HG02943 (cell line): ENCODE data around the gene C3orf18.

Experiments
- ATAC-seq: cut with Tn5 transposase; IDR thresholded peaks from one replicate; pipeline ENCODE4 v1.9.1; 2021; ENCODE audit warnings: mild to moderate bottlenecking, low read depth, moderate library complexity; ENCODE audit not compliant: unreplicated experiment

C3orf18 gene

DNA sequence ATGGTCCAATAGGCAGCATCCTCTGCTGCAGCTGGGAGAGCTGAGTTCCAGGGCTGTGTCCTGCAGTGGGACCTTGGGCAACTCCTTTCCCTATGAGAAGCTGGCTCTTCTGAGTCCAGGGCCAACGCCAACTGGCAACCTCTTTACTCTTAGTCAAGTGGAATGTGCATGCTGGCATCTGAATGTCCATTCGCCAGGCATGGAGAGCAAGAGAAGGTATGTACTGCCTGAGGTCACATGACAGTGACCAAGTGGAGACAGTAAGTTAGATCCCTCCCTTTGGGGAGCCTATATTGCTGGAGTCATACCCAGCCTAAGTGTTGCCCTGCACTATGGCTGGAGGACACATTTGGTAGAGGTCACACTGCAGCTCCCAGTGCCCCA lies 13.9 kb upstream of the C3orf18 start:
- ATAC-seq = no peak

DNA sequence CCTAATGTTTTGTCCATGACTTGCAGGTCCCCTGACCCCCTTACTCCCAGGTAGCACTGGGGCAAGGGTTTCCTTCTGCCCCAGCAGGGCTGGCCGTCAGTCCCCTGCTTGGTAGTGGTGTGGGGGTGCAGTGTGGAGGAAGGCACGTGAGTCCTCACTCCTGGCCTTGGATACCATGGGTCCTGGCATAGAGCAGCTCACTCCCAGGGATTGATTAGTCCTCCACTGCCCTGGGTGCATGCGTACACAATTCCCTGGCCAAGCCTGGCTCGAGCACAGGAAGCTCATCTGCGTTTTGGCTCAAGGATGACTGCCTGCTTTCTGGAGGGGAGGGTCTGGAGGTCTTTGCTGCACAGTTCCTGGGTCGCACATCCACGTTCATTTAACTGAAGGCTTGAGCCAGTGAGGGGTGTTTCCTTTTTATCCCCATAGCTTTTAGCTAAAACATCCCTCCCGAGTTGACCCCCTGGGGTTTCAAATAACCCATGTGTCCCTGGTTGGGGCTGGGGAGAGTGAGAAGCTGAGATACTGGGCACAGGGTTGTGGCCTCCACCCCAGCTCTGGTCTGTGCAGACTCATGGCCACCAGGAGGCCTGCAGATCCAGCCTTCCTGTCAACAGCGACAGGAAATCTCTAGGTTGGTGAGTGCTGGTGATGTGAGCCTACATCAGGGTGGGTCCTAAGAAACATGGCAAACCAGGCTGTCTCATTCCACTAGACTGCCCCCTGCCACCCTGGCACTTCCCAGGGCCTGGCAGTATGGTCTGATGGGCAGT lies 13.3 kb upstream of the C3orf18 start:
- ATAC-seq = no peak

DNA sequence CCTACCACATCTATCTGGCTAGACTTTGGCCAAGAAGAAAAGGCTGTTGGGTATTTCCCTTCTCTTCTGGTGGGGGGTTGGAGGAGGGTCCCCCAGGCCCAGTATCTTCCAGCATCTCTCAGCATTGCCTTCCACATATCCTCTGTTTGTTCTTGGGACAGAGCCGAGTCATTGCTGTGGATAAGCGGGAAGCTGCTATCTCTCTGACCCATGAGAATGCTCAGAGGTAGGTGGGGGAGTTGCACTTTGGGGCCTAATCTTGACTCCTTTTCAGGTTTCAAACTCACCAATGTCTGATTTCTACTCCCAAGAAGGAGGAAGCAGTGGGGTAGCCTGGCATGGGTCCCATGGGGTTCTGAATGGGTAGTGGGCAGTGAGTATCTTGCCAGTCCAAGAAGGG lies 9.8 kb upstream of the C3orf18 start:
- ATAC-seq = no peak

DNA sequence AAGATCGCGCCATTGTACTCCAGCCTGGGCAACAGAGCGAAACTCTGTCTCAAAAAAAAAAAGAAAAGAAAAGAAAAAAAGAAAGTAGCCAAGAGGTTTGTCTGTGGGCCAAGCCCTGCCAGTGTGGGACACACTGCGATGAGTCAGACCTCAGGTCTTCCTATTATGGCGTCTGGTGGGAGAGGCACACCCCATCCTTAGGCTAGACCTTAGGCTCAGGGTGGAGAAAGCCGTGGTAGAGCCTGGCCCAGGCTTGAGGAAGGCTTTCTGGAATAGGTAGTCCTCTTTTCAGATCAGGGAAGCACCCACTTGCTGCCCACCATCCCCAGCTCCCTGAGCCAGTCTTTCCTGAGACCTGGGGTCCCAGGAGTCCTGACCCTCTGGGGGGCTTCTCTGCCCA lies 7.8 kb upstream of the C3orf18 start:
- ATAC-seq = no peak

DNA sequence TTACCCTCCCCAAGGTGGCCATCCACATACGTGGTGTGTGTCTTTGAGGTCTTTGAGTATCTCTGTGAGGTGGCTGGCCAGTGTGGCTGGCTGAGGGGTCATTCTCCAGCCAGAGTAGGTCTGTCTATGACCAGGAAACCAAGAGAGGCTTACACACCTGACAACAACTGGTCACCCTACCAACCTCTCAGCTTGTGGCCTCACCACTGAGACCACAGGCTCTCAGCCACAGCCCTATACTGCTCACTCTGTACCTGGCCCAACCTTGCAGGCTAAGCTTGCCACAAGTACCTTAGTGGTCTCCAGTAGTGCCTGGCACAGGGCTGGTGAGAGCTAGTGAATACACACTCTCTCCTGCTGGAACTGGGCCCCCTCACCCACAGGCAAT lies 6.9 kb upstream of the C3orf18 start:
- no peak for ATAC-seq

DNA sequence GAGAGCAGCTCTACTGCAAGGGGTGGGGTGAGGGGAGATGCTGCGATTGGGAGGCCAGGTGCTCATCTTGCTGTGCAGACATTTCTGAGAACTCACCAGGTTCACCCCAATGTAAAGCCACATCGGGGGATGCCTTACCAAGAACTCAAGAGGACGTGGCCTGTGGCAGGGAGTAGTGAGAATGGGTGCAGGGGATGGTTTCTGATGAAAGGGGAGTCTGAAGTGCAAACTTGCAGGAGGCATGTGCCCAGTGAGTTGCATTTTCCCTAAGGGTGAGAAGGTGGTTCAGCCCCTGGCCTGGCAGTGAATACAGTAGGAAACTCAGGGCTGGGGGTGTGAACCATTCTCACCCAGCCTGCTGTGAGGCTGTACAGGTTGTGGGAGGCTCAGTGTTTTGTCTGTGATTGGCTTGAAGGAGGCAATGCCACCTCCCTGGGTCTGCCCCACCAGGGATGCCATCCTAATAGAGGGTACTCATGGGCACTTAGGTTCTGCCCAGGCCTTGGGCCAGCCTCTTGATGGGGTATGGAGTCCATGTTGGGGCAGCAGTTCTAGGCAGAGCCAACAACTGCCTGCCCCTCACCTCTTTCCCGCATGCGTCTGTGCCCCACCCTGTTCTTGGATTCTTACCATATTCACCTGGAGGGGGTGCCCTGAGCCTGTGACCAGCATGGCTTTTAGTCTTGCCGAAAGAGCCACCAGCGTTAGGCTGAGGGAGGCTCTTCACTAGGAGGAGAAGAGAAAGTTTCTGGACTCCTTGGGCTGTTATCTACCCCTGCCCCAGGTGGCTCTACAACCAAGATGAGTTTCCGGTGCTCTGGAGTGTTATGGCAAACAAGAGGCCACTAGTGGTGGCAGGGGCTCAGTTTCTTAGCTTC lies 6.3 kb upstream of the C3orf18 start:
- no peak for ATAC-seq

DNA sequence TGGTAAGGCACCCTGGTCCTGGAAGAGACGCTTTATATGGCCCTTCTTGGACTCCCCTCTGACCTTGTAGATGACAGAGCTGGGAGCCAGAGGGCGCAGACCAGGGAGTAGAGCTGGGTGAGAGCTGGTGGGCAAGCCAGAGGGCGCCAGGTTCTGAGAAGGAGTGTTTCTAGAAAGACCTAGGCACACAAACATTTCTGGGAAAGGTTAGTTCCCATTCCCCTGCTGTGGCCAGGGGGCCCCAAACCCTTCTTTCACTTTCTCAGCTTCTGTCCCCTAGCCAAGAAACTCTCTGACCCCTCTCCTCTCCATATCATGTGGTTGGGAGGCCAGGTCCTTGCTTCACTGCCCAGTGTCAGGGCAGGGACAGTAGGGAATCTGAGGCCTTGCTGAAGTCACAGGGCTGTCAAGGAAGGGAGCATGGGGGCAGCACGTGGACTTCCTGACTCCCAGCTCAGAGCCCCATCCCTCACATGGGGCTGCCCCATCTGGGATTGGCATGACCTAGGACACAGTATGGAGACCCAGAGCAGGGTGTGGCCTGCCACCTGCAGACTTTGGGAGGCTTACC lies 5.3 kb upstream of the C3orf18 start:
- no peak for ATAC-seq

DNA sequence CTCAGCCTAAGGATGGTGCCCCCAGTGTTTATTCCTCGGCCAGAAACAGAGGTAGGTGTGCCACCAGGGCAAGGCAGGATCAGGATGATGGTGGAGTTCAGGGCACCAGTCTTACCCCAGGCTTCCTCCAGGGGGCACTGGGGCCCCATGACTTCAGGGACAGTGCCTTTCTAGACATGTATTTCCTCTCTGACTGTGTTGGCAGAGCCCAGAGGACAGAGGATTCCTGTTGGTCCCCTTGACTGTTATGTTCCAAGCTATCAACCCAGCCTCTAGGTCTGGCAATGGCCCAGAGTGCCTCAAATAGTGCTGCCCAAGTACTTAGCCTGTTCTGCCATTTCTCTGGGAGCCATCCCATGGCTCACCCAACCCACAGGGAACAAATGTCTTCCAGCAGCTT lies 4.6 kb upstream of the C3orf18 start:
- no peak for ATAC-seq

DNA sequence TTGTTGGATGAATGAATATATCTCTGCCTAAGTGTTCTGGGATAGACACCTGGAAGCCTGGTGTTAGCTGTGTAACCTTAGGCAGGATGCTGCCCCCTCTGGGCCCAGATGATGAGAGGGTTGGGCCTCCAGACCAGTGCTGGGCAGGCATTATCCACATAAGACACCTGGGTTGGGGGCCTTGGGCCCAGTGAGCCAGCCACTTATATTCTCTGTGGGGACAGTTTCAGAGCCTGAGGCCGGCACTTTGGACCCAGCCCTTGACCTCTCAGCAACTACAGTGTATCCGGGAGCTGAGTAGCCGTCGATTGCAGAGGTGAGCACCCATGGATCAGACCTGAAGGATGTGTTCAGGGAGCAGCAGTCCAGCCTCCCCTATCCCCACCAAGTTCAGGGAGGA lies 3.9 kb upstream of the C3orf18 start:
- ATAC-seq = no peak

DNA sequence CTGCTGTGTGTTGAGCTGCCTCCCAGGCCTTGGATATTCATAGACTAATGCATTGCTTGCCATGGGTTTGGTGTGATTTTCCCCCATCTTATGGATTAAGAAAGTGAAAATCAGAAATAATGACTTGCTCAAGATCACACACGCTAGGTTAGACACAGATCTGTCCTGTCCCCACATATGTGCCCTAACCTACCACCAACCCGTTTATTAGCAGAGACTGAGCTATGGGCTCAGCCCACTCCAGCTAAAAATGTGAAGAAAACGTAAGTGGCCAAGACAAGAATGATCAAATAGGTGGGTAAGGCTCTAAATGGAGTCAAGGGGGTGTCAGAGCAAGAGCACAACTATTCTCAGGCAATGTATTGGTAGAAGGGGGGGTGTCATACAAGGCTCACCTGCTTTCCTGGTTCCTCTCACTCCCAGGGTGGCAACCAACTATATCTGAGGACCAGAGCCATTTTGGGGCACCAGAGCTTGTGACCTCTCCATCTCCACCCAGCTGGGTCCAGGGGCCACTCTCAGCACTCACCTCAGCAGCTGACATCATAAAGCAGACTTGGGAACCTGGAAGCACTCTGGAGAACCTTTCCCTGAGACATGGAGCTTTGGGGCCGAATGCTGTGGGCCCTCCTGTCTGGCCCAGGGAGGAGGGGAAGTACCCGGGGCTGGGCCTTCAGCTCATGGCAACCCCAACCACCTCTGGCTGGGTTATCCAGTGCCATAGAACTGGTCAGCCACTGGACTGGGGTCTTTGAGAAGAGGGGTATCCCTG lies 3.1 kb upstream of the C3orf18 start:
- no peak for ATAC-seq

DNA sequence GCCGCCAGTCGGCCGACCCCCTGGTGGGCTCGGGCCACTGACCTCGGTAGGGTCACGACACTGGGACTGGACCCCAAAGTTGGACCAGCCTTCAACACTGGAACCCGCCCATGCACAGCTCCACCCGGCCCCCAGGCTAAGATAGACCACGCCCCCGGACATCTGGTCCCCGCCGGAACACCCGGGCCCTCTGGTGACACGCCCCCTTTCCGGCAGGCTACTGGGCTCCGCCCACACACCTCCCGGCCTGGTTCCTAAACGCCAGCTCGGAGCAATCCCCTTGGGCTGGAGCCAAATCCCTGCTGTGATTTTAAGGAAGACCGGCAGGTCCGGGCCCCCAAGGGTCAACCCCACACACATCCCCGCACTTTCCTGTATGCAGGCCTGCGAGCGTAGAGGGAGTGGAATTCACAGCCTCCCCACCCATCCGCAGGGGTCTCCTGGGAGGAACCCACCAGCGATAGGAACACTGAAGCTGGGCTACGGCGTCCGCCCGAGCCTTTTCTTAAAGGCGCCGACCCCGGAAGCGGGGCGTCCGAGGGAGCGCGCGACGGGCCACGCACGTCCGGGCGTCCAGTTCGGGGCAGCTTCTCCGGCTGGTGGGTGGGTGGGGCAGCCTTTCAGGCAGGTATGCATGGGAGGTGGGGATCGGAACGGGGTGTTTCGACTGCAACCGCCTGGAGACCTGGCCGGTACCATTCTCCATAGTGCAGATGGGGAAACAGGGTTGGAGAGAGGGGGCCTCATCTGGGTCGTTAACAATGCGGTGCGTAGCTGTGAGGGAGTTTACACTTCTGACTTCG lies 1.6 kb upstream of the C3orf18 start, which contains the start of gene HEMK1:
Gene HEMK1 (plus strand): TSS at position 576 of the 803 bp plus-strand sequence. CDS start 1,583 bp downstream, outside the sequence.
- ATAC-seq = peak; percentile 69

DNA sequence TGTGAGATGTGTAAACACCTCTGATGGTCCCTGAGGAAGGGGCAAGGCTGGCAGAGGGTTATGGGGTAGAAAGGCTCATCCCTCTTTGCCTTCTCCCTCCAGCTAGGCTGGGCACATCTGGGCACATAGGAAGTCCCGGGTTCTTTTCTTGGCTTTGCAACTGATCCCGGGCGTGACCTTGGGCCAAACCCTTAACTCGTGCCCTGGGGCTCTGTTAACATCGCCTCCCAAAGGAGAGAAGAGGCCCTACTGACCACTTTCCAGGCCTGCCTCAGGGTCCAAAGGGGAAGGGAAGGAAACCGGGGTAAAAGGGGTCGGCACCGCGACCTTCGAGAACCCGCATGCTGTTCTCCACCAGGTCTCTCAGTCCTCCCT lies 549 bp downstream of the C3orf18 start:
- no peak for ATAC-seq

DNA sequence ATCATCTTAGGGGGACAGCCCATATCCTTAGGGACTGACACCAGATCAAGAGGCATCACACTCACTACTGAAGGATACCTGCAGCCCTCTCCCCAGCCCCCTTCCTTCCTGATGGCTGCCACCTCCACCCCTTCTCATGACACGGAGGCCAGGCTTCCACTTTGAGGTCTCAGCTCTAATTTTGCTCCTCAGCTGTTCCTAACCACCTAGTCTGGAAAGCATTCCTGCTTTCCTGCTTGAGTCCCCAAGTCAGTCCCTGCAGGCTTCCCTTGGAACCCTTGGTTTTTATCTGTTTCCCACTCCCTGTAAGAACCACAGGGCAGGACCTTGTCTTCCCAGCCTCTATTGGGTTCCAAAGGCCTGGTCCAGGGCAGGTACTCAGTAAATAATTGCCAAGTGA lies 3.2 kb downstream of the C3orf18 start:
- ATAC-seq = no peak

DNA sequence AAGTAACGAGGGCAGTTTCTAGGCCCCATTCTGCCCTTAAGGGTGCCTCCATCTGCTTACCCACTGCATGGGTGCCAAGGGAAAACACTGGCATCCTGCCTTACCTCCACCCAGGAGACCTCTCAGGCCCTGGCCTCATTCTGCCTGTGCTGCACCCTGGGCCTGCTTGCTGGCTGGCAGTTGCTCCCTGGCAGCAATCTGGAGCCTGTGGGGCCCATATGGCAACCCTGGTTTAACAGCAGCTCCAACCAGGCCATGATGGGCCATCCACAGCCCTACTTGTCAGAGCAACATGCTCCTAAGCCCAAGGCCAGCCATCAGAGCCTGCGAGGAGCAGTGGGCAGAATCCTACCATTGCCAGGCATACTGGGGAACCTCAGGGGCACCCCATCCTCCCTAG lies 3.7 kb downstream of the C3orf18 start:
- no peak for ATAC-seq

DNA sequence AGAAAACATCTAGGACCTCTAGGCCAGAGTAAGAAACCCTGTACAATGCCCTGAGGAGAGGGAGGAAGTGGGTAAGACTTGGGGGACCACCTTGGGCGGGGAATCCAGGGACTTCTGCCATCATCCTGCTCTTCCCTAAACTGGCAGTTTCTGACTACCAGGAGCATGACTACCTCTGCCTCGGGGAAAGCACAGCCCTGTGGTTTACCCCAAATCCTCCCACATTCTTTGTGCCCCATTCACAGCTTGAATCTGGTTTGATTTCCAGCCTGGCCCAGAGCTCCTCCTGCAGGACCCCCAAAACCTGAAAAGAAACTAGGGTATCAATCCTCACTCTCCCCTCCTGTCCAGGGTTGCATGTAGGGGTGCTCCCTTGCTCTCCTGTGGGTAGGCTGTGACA lies 4.7 kb downstream of the C3orf18 start:
- no peak for ATAC-seq

DNA sequence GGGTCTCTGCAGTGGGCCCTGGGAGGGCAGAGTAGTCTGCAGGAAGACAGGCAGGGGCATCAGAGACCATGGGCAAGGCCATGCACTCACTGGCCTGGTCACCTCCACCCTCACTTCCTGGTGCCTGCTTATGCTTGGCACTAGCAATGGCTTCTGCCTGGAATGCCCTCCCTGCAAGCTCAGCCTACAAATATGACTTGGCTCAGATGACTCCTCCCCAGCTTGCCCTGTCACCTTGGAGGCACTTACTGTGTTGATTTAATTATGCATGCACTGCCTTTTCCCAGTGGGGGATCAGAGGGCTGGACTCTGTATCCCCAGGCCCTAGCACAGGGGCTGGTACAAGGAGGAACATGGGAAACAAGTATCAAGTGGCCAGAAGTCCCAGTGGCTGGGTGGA lies 7.8 kb downstream of the C3orf18 start:
- no peak for ATAC-seq

DNA sequence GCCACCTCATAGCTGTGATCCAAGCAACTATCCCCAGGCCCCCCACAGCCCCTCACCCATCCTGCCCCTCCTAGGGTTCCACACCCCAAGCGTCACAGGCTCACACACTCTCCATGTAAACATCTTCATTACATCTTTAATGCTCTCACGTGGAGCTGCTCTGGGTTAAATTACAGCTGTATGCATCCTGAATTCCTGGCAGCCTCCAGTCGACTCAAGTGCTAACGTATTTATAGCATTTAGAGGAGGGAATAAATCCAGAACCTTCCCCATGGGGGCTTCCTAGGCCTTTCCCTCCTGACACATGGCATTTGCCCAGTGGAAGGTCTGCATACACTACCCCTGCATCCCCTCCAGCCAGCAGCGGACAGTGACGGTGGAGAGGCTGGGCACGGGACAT lies 9.6 kb downstream of the C3orf18 start:
- ATAC-seq = no peak

DNA sequence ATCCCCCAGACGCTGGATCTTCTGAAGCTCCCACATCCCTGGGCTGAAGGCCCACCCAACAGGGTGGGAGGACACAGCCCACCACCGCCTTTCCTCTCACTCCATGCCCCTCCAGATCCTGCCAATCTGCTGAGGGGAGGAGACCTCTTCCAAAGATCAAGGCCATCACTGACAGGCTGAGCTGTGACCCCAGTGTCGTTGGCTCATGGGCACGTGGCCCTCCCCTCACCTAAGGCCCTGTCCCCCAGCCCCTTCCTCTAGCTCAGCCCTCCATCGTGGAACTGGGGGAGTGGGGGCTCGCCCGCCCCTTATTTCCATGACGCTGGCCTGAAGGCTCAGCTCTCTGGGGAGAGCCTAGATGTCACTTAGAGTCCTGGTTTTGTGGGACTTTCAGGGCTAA lies 10.4 kb downstream of the C3orf18 start:
- no peak for ATAC-seq

DNA sequence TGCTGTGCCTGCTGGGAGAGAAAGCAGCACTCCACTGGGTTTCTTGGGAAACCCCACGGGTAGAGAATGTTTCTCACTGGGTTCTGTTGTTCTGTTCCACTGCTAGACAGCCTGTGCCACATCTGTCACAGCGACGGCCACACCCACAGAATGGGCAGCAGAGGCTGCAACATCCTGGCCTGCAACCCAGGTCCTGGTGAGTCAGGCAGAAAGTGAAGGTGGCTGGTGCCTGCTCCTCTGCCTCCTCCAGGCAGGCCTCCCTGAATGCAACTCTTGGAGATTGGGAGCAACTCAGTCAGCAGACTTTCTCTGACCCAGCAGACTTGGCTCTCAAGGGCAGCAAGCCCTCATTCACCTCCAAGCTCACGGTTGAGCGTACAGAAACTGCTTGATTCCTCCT lies 13.0 kb downstream of the C3orf18 start:
- ATAC-seq = no peak

DNA sequence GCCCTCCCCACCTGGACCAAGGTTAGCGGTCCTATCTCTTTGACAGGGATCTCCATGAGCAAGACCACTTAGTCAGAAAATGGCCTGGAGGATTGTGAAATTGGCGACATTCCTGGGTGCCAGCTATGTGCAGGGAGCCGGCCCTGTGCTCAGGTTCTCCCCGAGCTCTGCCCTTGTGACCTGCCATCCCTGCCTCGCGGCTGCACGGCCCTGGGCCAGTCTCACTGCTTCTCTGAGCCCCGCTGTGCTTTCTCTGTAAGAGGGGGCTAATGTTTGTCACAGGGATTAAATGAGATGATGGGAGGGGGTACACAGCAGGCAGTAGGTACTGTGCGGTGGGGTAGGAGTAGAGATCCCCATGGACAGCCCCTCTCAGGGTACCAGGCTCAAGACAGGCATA lies 14.9 kb downstream of the C3orf18 start:
- no peak for ATAC-seq
